Erythroblast (primary cell): ENCODE measurements around the gene GMDS.

Experiments used
- GATA1 ChIP-seq: IDR thresholded peaks from 2 replicates; pipeline ENCODE4 v1.6.1; 2011; ENCODE audit warnings: low read depth, mild to moderate bottlenecking, control low read depth, low read length, moderate library complexity
- POLR2A ChIP-seq: IDR thresholded peaks from 2 replicates; pipeline ENCODE4 v1.6.1; 2011; ENCODE audit warnings: mild to moderate bottlenecking, low read length

DNA sequence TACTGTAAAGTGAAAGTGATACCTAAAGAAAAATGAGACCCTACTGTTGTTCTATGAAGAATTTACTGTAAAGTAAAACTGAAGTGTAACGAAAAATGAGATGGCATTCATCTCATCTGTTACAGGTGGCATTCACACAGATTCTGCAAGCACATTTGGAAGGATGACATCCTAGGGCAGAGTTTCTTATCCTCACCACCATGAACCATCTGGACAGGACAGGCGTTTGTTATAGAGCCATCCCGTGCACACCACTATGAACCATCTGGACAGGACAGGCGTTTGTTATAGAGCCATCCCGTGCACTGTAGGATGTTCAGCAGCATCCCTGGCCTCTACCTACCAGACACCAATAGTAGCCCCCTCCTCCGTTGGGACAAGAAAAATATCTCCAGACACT lies 294.8 kb downstream of the GMDS start:
- TF ChIP-seq POLR2A (no peak), GATA1 (no peak)
